HL-60 (cell line): Measurements from ENCODE around the gene AFTPH.

Experiments
- GABPA ChIP-seq: IDR thresholded peaks from 2 replicates; pipeline ENCODE4 v1.6.1; 2012; ENCODE audit warnings: low read depth
- POLR2AphosphoS5 ChIP-seq: IDR thresholded peaks from 2 replicates; pipeline ENCODE4 v1.6.1; 2012; ENCODE audit warnings: low read depth
- TF ChIP-seq, protein P1 (sequence below): IDR thresholded peaks from one replicate; pipeline ENCODE4 v1.5.1; 2011; ENCODE audit warnings: low read length, control low read depth, inconsistent platforms; ENCODE audit not compliant: insufficient read depth

GRCh38 chr2:64563436-64563938, 39.4 kb downstream of the AFTPH start:
- TF ChIP-seq, protein P1, sequence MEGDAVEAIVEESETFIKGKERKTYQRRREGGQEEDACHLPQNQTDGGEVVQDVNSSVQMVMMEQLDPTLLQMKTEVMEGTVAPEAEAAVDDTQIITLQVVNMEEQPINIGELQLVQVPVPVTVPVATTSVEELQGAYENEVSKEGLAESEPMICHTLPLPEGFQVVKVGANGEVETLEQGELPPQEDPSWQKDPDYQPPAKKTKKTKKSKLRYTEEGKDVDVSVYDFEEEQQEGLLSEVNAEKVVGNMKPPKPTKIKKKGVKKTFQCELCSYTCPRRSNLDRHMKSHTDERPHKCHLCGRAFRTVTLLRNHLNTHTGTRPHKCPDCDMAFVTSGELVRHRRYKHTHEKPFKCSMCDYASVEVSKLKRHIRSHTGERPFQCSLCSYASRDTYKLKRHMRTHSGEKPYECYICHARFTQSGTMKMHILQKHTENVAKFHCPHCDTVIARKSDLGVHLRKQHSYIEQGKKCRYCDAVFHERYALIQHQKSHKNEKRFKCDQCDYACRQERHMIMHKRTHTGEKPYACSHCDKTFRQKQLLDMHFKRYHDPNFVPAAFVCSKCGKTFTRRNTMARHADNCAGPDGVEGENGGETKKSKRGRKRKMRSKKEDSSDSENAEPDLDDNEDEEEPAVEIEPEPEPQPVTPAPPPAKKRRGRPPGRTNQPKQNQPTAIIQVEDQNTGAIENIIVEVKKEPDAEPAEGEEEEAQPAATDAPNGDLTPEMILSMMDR, result no peak
- TF ChIP-seq POLR2AphosphoS5 (no peak), GABPA (no peak)
